Skin epidermis (tissue), 12 donors: Measurements from ENCODE around the gene TMEM132C.

ENCODE experiments used
- H3K27ac ChIP-seq, 21 experiments: fragments of 200-600 bp; sonication (generic) in 11 of 21; one replicate each; pipeline ENCODE4 v1.5.0; 2020; ENCODE audit warnings: mild to moderate bottlenecking in 3 of 21, inconsistent platforms in 2 of 21, moderate library complexity in 2 of 21
- H3K4me3 ChIP-seq, 7 experiments: fragments of 200-600 bp; sonication (generic) in 2 of 7; one replicate each; pipeline ENCODE4 v1.5.0; 2020; ENCODE audit warnings: inconsistent platforms in 2 of 7, mild to moderate bottlenecking in 2 of 7, moderate library complexity in 1 of 7

Gene TMEM132C

DNA sequence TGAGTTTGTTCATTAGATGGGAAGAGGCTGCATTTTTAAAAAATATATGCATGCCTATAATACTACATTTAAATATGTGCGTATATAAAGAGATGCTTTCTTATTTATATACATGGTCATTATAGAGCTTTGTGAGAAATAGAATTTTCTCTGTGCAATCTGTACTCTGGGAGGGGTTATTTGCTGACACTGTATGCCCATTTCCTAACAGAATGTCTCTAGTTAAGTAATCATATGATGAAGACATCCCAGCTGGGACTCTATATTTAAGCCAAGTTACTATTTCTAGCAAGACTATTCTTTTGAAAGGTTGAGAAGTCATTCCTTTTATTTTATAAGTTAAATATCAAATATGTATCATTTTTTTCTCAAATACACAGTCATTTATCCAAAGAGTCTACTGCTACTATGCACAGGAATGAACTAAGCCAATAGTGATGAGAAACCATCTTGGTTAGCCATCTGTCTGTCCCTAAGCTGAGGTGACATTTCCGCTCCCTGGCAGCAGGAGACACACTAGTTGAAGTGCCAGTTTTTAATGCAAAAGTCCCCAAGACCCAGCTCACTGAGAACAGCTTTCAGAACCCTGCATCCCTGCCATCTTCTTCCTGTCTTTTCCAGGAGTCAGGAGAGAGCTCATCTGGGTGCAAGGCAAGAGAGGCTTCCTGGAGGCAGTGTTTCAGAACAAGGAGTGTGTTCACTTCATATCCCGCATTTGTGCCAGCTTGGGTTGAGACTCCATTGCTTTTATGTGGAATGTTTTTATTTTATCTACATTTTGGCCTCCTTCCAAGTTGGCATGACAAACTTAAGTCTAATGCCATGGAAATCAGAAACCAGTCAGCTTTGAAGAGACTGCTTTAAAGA is 69.5 kb downstream of the TMEM132C start:
- Histone ChIP-seq H3K4me3 (no peak overlapping the region), H3K27ac (no peak overlapping the region)

DNA sequence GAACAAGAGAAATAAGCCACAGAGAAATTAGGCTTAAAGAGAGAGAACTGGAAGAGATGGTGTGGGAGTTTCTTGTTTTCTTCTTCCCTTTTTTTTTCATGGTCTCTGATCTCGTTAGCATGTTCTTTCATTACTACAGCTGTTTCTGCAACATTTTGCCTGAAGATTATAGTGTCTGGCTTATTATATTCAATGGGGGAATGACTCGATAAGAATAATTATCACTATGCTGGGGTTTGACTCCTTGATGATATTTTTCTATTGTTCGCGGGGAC is 70.0 kb downstream of the TMEM132C start:
- no peak overlapping the region for H3K27ac ChIP-seq
- H3K4me3 ChIP-seq = no peak overlapping the region

DNA sequence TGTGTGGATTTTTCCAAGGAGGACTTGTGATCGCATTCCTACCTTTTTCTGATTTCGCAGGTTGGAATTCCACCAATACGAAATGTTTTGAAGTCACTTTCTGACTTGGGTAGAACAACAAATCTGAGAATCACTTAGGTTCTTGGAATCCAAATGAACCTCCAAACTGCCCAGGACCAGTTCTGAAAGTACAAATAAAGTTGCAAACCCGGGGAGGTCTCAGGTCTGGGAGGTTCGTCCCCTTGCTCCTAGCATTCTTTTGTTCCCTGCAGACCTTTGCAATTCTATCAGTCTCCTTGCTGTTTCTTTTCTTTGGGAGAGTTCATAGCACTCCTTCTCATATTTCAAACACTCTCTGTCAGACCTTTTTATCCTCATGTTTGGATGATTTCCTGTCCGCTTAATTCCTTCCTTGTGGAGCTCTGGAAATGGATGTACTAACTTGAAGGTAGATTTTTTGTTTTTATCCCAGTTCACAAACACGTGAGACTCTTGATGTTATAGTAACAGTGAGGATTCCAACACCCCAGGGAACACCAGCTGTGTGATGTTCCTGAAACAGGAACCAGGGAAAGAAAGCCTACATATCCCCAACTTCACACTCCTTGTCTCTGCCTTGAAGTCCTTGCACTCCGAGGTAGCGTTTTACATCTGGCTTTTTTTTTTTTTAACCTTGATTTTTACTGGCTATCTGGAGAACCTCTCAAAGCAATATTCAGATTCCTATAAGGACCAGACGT is 70.6 kb downstream of the TMEM132C start:
- no peak overlapping the region for H3K27ac ChIP-seq
- H3K4me3 ChIP-seq = no peak overlapping the region

DNA sequence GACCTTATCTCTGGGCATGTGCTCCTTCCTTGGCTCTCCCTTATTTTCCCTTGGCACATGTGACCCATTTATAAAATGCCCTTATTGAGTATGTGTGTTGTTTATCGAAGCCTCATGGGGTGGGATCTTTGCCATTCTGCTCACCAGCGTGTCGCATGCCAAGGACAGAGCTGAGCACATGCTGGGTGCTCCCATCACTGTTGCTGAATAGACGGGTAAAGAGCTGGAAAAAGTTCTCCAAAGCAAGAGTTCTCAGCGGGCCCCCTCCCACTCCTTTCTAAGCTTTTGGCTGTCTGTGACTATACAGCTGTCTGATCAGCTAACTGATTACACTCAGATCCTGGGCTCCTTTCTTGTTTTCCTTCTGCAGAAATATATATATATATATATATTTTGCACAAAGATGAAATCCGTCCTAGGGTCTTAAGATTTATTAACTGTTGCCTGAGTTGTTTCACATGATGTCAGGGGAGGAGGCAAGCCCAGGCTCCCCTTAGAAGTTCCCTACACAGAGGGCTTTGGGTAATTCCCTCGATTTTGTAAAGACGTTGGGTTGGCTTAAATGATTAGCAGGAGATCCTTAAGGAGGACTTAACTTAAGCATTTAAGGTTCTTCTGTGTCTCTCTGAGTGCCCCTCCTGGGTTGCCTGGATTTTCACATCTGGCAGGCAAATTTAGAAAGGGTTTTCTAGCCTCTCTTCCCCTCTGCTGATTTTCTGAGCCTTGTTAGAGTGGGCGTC is 71.6 kb downstream of the TMEM132C start:
- no peak overlapping the region for H3K4me3 ChIP-seq
- H3K27ac ChIP-seq = no peak overlapping the region

DNA sequence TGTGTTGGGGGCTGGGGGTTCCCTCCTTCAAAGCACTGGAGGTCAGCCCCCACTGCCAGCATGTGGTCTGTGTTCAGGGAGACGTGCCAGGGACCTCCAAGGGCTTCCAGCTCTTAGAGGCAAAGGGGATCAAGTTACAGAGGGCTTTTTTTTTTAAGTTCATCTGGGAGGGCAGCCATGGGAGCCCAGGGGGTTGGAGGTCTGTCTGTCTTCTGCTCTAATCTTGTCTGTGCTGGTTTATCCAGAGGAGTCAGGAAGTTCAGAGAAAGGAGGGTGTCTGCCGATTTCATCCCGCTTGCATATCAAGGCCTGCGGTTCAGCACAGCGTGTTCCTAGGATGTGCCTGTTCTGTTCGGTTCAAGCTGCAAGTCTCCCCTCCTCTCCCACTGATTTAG is 72.2 kb downstream of the TMEM132C start:
- Histone ChIP-seq H3K27ac (no peak overlapping the region), H3K4me3 (no peak overlapping the region)

DNA sequence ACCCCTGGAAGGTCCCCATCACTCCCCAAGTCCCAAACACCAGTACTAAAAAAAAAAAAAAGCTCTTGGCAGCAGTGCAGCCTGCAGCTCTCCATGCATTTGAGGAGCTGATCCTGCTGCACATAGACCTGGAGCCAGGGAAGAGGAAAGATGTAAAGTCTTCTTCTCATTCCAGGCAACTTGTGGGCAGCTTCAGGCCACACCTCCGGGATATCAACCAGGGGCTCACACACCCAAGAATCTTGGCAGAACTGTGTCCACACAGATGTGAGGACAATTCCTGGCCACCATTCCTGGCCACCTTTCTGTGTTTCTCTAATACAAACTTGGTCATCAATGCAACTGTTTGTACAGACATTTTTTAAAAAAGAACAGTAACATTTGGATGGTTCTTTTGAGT is 72.7 kb downstream of the TMEM132C start:
- H3K4me3 ChIP-seq = no peak overlapping the region
- no peak overlapping the region for H3K27ac ChIP-seq

DNA sequence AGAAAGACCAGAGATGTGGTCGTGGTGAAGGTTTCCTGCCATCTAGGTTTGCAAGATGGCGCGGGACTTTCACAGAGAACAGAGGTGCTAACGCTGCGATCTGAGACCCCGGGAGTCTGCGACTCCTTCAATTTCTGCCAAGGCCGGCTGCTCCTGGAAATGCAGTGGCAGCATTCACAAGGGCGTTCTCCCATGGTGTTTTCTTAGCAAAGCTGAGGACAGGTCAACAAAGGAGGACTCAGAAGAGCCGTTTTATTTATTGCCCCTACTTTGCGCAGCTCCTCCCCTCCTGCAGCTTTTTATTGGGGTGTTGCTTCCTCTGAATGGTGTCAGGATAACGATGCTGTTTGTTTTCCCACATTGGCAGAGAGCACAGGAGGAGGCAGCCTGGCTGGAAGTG is 86.3 kb downstream of the TMEM132C start:
- H3K4me3 ChIP-seq = no peak overlapping the region

DNA sequence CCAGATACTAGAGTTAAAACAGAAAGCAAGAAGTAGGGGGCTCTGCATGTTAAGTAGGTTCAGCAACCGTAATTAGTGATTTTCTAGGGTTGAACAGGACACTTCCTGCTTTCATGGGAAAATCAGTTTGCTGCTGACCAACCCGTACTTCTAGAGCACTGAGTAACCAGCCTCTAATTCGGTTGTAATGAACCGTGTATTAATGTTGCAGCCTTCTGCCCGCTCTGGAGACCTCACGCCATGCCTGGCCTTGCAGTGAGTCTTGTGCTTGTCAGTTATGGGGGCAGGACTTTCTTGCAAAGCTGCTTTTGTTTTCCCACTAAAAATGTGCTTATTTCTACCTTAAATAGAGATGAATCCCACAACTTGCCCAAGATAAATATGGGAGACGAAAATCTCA is 89.6 kb downstream of the TMEM132C start:
- H3K27ac ChIP-seq = no peak overlapping the region
- no peak overlapping the region for H3K4me3 ChIP-seq

More for the DNA sequence above, 86.3 kb downstream of the TMEM132C start:
- H3K27ac ChIP-seq = no peak overlapping the region

DNA sequence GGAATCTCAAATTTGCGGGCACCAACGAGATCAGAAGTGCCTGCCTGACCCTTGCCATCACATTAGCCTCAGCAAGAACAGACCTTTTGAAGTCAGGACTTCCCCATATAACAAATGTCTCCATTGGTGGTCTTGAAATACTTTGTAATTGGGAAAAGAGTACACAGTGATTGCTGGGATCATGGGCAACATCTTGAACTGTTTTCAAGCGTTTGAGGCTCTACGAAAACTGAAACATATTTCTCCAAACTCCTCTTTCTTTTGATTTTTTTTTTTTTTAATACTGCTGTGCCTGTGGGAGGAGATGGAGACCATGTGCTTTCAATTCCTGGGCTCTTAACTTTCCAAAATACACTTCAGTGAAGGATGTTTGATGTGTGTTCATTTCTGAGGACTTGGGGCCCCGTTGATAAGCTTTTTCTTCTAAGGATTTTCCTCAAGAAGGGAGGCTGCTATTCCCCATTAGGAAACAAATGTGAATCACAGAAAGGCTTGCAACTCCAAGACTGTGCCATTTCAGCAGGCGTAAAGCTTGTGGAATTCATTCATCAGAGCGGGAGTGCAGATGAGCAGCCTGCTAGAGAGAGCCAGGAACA is 94.5 kb downstream of the TMEM132C start:
- Histone ChIP-seq H3K4me3 (no peak overlapping the region), H3K27ac (no peak overlapping the region)

DNA sequence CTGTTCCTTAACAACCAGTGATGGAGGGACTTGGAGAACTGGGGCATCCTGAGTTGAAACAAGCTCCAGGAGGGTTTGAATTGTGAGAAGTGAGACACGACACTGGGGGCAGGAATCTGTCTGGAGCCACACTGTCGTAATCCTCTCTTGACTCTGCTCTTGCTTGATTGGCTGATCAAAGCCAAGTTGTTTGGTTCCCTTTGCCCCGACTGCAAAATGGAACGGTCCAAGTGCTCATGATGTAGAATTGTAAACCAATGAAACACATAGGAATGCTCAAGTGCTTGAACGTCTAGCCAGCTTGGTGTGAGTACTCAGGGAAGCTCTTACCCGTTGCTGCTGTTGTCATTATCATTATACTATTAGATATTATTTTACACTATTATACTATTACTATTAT is 98.1 kb downstream of the TMEM132C start:
- Histone ChIP-seq H3K27ac (no peak overlapping the region), H3K4me3 (no peak overlapping the region)

DNA sequence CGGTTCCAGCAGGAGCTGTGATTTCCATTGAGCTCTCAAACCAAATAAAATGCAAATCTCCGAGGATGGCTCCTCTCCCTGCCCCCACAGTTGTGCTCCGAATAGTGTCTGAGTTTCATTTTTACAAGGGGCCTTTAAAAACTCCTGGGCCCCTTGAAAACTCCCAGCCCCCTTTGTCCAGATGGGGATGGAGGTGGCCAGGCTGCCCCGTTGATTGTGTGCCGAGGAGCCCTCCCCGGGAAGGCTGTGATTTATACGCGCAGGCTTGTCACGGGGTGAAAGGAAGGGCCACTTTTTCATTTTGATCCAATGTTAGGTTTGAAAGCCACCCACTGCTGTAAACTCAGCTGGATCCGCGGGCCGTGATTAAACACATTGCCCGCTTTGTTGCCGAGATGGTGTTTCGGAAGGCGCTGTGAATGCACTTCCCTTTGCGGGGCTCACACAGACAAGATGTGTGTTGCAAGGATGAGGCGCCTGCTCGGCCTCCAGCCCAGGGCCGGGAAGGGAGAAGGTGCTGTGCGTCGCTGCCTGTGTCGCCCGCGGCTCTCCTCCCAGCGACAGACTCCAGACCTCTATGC is 98.8 kb downstream of the TMEM132C start:
- Histone ChIP-seq H3K4me3 (peak overlapping the region in 3 of 7 experiments; percentile 8 to 28 (median 15)), H3K27ac (no peak overlapping the region)

DNA sequence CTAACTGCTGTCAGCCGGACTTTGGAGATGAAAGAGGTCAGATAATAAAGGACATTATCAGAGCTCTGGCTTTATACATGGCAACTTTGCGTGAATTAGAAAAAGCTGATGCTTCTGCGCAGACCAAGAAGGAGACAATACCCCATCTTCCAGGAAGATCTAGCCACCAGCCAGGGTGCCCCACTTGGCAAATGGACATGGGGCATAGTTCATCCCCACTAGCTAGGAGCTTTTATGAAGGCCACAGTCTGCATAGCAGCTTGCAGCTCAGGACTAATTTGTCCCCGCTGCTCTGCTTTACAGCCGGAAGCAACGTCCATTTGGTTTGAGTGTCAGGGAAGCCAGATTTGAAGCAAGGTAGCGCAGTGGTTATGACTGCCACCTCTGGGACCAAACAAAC is 101.0 kb downstream of the TMEM132C start:
- no peak overlapping the region for H3K4me3 ChIP-seq

DNA sequence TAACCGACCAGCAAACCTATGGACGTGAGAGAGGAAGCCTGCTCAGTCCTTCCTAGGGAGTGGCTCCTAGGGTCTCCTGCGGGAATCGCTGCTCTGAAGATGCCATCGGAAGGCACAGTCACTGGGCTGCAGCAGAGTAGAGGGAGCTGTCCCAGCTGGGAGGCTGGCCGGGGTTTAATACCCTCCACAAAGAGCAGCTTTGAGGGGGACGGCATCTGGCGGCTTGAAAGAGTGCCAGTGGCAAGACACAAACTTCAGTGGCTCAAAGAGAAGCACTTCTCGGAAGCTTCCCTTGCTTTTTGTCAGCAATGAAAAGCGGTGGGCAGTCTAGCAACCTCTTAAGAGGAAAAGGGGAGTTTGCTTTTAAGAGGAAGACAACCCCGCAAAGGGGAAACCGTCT is 114.6 kb downstream of the TMEM132C start:
- H3K27ac ChIP-seq = no peak overlapping the region

More for the DNA sequence above, 101.0 kb downstream of the TMEM132C start:
- H3K27ac ChIP-seq = no peak overlapping the region

DNA sequence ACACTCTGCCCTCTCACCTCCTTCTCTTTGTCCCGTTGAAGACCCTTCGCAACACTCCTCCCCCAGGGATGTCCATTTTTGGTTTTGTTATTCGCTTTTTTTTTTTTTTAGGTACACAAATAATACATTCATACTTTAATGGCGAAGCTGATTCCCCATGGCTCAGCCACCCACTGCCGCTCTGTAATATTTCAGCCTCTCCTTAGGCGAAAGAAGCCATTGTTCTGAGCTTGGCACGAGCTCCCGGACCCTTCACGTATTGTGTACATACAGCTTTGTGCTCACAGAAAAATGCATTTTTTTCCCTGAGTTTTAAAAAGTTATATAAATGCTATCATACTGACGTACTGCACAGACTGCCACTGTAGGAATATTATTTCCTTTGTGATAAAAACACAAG is 115.0 kb downstream of the TMEM132C start:
- H3K4me3 ChIP-seq = no peak overlapping the region
- H3K27ac ChIP-seq = no peak overlapping the region

More for the DNA sequence above, 114.6 kb downstream of the TMEM132C start:
- H3K4me3 ChIP-seq = no peak overlapping the region

DNA sequence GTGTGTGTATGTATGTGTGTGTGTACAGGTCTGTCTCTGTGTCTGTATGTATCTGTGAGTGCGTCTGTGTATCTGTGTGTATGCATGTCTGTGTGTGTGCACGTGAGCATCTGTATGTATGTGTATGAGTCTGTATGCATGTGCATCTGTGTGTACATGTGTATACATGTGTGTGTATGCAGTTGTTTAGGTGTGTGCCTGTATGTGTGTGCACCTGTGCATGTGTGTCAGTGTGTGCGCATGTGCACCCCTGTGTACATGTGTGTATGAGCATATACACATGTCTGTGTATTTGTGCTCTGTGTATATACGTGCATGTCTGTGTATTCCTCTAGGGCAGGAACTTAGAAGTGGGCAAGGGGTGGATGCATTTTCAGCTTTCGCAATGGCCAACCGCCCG is 116.0 kb downstream of the TMEM132C start:
- no peak overlapping the region for H3K4me3 ChIP-seq
- no peak overlapping the region for H3K27ac ChIP-seq

DNA sequence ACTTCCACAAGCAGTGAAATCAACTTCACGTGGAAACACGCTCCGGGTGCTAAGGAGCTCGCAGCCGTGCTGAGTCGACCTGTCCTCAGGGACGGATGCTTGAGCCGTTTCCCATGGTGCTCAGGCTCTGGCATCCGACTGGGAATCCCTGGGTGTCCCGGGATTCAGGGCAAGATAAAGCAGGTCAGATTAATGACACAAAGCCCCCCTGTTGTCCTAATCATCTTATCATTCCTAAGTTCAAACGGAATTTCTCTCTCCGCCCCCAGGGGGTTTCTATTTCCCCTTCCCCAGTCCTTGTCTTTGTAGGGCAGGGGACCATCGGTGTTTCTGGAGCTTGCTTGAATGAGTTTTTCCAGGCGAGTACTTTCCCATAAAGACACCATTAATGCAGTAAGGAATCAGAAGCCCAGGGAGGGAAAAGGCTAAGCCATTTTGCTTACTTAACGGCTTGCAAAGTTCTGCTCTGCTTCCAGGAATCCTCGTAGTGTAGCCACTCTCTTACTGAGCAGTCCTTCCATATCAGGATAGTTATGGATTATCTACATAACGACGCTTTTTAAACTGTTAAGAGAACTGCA is 116.5 kb downstream of the TMEM132C start:
- H3K27ac ChIP-seq = no peak overlapping the region
- H3K4me3 ChIP-seq = no peak overlapping the region

DNA sequence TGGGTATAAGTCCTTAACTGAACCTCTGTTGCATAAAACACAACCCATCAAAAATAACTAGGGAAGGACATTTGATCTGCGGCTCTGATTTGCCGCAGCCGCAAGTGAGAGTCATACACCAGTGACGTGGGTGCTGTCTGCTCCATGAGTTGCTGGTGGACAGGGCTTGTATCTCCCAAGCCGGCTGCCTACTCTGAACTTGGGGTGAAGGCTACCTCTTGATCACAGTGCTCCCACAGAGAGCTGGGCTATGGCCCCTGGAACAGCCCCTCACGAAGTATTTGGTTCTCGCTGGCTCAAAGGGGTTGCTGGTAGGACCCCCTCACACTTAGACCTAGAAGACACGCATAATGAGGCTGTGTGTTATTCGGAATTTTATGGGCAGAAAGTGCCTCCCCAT is 118.8 kb downstream of the TMEM132C start:
- Histone ChIP-seq H3K4me3 (no peak overlapping the region), H3K27ac (no peak overlapping the region)

DNA sequence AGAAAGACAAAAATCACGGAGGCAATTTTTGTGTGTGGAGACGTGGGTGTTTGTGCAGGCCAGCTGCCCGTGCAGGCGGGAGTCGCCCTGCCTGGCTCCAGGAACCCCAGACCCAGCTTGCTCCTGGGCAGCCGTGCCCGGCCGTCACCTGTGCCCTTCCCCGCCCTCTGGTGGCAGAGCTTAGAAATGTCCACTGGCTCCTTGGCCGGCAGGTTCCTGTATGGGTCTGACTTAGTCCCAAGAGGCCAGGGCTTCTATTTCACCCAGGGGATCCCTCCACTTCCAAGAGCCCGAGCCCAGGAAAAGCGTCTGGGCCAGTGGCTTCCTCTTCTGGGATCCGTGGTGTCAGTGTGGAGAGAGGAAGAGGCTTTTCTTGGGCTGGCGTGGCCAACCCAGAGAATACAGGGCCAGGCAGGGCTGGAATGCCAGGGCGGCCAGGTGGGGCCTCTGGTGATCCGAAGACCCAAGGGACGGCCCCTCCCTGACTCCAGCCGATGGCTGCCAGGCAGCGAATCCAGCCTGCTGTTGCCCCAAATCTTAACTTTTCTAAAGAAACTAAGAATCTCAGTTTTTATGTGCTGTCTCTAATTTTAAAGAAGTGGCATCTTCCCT is 120.9 kb downstream of the TMEM132C start:
- Histone ChIP-seq H3K4me3 (no peak overlapping the region), H3K27ac (peak overlapping the region in 1 of 21 experiments; percentile 8)

DNA sequence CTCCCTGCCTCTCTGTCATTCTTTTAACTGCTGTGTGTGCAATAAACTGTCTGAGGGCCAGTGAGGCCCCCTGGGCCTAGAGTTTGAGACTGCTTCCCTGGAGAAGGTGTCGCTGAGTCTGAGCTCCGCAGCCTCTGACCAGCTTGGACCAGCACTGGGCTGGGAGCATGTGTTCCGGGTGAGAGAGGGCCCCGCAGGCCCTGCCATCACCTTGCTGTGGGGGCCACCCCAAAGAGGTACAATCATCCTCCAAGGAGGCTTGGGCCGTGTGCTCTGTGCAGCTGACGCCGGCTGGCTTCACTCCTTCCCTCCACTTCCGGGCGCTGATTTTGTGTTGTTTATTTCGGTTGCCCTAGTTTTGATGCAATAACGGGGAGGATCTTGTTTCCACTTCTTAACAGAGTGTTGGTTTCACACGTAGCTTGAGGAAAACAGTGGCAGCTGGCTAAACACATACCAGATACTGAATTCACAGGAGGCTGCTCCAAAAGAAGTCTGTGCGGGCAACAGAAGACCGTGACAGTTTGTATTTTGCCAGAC is 121.6 kb downstream of the TMEM132C start:
- no peak overlapping the region for H3K27ac ChIP-seq
- no peak overlapping the region for H3K4me3 ChIP-seq
